ENCODE results near the gene EYA3. TPM values are rescaled to one million over a fixed set of nuclear protein-coding genes. Genes with fewer than 3 reads are reported as not detected.

The EYA3 gene
- total RNA-seq, 1 donor from 2014 or later, result 41.3 TPM

- H3K4me1 Mint-ChIP-seq (ENCODE audit: low read depth), result peaks cover 12% of the 10 kb centered on the region
- H3K36me3 Mint-ChIP-seq (ENCODE audit: insufficient read depth), result no peaks in the 10 kb centered on the region
- TF ChIP-seq, protein P1, sequence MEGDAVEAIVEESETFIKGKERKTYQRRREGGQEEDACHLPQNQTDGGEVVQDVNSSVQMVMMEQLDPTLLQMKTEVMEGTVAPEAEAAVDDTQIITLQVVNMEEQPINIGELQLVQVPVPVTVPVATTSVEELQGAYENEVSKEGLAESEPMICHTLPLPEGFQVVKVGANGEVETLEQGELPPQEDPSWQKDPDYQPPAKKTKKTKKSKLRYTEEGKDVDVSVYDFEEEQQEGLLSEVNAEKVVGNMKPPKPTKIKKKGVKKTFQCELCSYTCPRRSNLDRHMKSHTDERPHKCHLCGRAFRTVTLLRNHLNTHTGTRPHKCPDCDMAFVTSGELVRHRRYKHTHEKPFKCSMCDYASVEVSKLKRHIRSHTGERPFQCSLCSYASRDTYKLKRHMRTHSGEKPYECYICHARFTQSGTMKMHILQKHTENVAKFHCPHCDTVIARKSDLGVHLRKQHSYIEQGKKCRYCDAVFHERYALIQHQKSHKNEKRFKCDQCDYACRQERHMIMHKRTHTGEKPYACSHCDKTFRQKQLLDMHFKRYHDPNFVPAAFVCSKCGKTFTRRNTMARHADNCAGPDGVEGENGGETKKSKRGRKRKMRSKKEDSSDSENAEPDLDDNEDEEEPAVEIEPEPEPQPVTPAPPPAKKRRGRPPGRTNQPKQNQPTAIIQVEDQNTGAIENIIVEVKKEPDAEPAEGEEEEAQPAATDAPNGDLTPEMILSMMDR (IDR thresholded peaks at IDR 0.05; ENCODE audit: unreplicated experiment), result no peak
- DNase-seq (ENCODE audit: low spot score, unreplicated experiment), result no peak
- no peak overlapping the region for H3K27ac Mint-ChIP-seq
- H3K4me3 Mint-ChIP-seq (ENCODE audit: low read depth), result no peak overlapping the region
- no peaks in the 10 kb centered on the region for H3K9me3 Mint-ChIP-seq (ENCODE audit: low read depth)
- H3K27me3 Mint-ChIP-seq, result peaks cover 6% of the 10 kb centered on the region
These were observed 156.7 kb downstream of the EYA3 start for GRCh38 chr1:27931759-27932158.

DNA sequence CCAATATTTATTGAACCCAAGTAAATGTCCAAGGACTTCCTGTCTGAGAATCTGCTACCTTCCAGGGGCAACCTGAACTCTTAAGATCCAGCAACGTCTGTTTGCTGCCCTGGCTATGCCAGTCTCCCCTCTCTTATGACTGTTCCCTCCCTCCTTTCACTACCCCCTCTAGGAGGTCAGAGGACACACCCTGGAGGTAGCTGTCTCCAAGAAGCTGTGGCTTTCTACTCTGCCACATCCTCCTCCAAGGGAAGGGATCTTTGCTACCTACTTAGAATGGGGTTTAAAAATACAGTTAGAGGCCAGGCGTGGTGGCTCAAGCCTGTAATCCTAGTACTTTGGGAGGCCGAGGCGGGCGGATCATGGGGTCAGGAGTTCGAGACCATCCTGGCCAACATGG, 157.2 kb downstream of the EYA3 start:
- Mint-ChIP-seq H3K27ac (no peak overlapping the region), H3K4me1 (ENCODE audit: low read depth) (peaks cover 12% of the 10 kb centered on the region), H3K27me3 (peaks cover 6% of the 10 kb centered on the region), H3K4me3 (ENCODE audit: low read depth) (no peak overlapping the region), H3K36me3 (ENCODE audit: insufficient read depth) (no peaks in the 10 kb centered on the region), H3K9me3 (ENCODE audit: low read depth) (no peaks in the 10 kb centered on the region)
- DNase-seq (ENCODE audit: low spot score, unreplicated experiment), result no peak
- TF ChIP-seq, protein P1 (IDR thresholded peaks at IDR 0.05; ENCODE audit: unreplicated experiment), result no peak

- no peaks in the 10 kb centered on the region for H3K36me3 Mint-ChIP-seq (ENCODE audit: insufficient read depth)
- no peaks in the 10 kb centered on the region for H3K9me3 Mint-ChIP-seq (ENCODE audit: low read depth)
- no peak overlapping the region for H3K27ac Mint-ChIP-seq
- TF ChIP-seq, protein P1 (IDR thresholded peaks at IDR 0.05; ENCODE audit: unreplicated experiment), result no peak
- H3K4me3 Mint-ChIP-seq (ENCODE audit: low read depth), result no peak overlapping the region
- DNase-seq (ENCODE audit: low spot score, unreplicated experiment), result no peak
- H3K4me1 Mint-ChIP-seq (ENCODE audit: low read depth), result no peaks in the 10 kb centered on the region
- peaks cover 6% of the 10 kb centered on the region for H3K27me3 Mint-ChIP-seq
These were observed 160.0 kb downstream of the EYA3 start for GRCh38 chr1:27928216-27928954.

GRCh38 chr1:27922272-27922671, 166.1 kb downstream of the EYA3 start:
- no peak overlapping the region for H3K27ac Mint-ChIP-seq
- TF ChIP-seq, protein P1 (IDR thresholded peaks at IDR 0.05; ENCODE audit: unreplicated experiment), result no peak
- no peaks in the 10 kb centered on the region for H3K36me3 Mint-ChIP-seq (ENCODE audit: insufficient read depth)
- no peak overlapping the region for H3K4me3 Mint-ChIP-seq (ENCODE audit: low read depth)
- no peaks in the 10 kb centered on the region for H3K9me3 Mint-ChIP-seq (ENCODE audit: low read depth)
- no peak for DNase-seq (ENCODE audit: low spot score, unreplicated experiment)
- no peaks in the 10 kb centered on the region for H3K4me1 Mint-ChIP-seq (ENCODE audit: low read depth)
- peaks cover 13% of the 10 kb centered on the region for H3K27me3 Mint-ChIP-seq

Other genes starting within 250 kb of the EYA3 start
- 3.0 and 3.3 TPM in 2 replicates for gene THEMIS2, start 216.1 kb downstream of the EYA3 start, total RNA-seq
- gene RPA2, start 174.0 kb downstream of the EYA3 start, total RNA-seq, result 34.8 and 37.2 TPM in 2 replicates
- gene SMPDL3B, start 153.6 kb downstream of the EYA3 start, total RNA-seq, result 18.5 and 19.0 TPM in 2 replicates
- 17.0 and 17.3 TPM in 2 replicates for gene XKR8, start 128.6 kb downstream of the EYA3 start, total RNA-seq
- 0.19 and 0.27 TPM in 2 replicates for gene PTAFR, start 88.1 kb upstream of the EYA3 start, total RNA-seq
- gene DNAJC8, start 144.4 kb upstream of the EYA3 start, total RNA-seq, result 87.1 and 90.3 TPM in 2 replicates
- gene ATP5IF1, start 147.5 kb upstream of the EYA3 start, total RNA-seq, result 130 and 152 TPM in 2 replicates
- gene SESN2, start 170.9 kb upstream of the EYA3 start, total RNA-seq, result 22.2 and 25.8 TPM in 2 replicates
- 13.2 and 13.3 TPM in 2 replicates for gene MED18, start 240.4 kb upstream of the EYA3 start, total RNA-seq